Loucy (cell line): ENCODE measurements around the gene COBLL1.

Source experiments
- EZH2phosphoT487 ChIP-seq: fragments of 200-600 bp; IDR thresholded peaks from 2 replicates; pipeline ENCODE4 v1.6.1; 2018; ENCODE audit warnings: antibody characterized with exemption, mild to moderate bottlenecking, moderate library complexity, borderline replicate concordance
- TF ChIP-seq, protein P1 (sequence below): fragments of 200-600 bp; sonication (generic); conservative IDR thresholded peaks from 2 replicates; pipeline ENCODE4 v1.5.1; 2014; ENCODE audit warnings: mild to moderate bottlenecking, antibody characterized with exemption, low read length

DNA sequence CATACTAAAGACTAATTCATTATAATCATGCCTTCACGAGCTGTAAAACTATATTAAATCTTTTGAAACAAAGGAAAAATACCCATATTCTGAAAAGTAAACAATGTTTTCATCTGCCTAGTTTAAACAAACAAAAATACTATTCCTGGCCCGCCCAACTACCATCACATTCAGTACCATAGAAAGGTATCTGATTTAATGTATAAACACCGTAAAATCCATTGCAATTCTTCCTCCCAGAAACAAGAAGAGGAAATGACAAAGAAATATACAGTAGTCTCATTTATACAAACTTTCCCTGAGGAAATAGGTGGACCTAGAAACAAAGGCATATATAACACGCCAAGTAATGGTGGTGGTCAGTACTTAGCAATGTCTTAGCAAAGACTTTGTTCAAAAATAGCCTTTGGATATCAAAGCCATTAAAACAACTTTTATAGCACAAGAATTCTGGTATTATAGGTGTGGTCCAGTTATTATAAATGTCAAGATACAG lies 71.2 kb downstream of the COBLL1 start:
- TF ChIP-seq, protein P1, sequence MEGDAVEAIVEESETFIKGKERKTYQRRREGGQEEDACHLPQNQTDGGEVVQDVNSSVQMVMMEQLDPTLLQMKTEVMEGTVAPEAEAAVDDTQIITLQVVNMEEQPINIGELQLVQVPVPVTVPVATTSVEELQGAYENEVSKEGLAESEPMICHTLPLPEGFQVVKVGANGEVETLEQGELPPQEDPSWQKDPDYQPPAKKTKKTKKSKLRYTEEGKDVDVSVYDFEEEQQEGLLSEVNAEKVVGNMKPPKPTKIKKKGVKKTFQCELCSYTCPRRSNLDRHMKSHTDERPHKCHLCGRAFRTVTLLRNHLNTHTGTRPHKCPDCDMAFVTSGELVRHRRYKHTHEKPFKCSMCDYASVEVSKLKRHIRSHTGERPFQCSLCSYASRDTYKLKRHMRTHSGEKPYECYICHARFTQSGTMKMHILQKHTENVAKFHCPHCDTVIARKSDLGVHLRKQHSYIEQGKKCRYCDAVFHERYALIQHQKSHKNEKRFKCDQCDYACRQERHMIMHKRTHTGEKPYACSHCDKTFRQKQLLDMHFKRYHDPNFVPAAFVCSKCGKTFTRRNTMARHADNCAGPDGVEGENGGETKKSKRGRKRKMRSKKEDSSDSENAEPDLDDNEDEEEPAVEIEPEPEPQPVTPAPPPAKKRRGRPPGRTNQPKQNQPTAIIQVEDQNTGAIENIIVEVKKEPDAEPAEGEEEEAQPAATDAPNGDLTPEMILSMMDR = no peak
- TF ChIP-seq EZH2phosphoT487 = no peak
